Right lobe of liver (tissue), 4 donors: ENCODE data around the gene TMEM187.

ENCODE experiments used
- POLR2A ChIP-seq: fragments of 450-650 bp; IDR thresholded peaks from one replicate; pipeline ENCODE4 v1.6.1; 2017; ENCODE audit warnings: antibody characterized with exemption, mild to moderate bottlenecking
- TF ChIP-seq, protein P1 (sequence below), 4 donors: fragments of 200-600 bp in 3 of 4; fragments of 450-650 bp in 1 of 4; IDR thresholded peaks; one replicate each; pipeline versions ENCODE4 v1.5.1 to v1.8.0; 2016 to 2022; ENCODE audit warnings: antibody characterized with exemption in 4 of 4, mild to moderate bottlenecking in 2 of 4
- donor health status: DM: no; HTN: no; CAD: no.
- donor health status: DM: no; HTN: no; CAD: no.
- donor health status: DM: no; HTN: yes; CAD: no.

DNA sequence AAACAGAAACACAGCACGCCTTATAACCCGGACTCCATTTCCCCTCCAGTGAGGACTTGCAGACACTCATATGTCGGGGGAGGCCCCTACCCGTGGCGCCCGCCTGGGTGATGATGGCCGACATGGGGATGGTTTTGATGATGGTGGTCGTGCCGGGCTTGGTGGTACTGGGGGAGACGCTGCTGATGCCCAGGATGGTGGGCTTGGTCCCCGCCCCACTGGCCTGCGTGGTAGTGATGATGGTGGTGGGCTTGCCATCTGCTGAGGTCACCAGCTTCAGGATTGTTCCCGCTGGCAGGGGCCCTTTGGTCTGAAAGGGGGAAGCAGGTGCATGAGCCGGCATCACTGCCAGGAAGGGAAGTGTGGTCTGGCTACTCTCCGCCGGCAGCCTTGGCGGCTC is 15.3 kb upstream of the TMEM187 start:
- TF ChIP-seq, protein P1, sequence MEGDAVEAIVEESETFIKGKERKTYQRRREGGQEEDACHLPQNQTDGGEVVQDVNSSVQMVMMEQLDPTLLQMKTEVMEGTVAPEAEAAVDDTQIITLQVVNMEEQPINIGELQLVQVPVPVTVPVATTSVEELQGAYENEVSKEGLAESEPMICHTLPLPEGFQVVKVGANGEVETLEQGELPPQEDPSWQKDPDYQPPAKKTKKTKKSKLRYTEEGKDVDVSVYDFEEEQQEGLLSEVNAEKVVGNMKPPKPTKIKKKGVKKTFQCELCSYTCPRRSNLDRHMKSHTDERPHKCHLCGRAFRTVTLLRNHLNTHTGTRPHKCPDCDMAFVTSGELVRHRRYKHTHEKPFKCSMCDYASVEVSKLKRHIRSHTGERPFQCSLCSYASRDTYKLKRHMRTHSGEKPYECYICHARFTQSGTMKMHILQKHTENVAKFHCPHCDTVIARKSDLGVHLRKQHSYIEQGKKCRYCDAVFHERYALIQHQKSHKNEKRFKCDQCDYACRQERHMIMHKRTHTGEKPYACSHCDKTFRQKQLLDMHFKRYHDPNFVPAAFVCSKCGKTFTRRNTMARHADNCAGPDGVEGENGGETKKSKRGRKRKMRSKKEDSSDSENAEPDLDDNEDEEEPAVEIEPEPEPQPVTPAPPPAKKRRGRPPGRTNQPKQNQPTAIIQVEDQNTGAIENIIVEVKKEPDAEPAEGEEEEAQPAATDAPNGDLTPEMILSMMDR (IDR thresholded peaks at IDR 0.05) = no peak
- TF ChIP-seq POLR2A = no peak
